GM18951 (cell line): ENCODE results near the gene YTHDF1.

ENCODE experiments used
- POLR2A ChIP-seq: IDR thresholded peaks from 4 replicates; pipeline ENCODE4 v1.6.1; 2011; ENCODE audit warnings: mild to moderate bottlenecking; ENCODE audit not compliant: insufficient read length, insufficient read depth; ENCODE audit errors: extremely low read depth
- in situ Hi-C: fragments of 300-500 bp; cut with MboI; formaldehyde crosslinking; loops from one replicate; pipeline ENCODE4 v1.12.0; 2022; ENCODE audit warnings: low sequenced_read_pairs, mixed read lengths, inconsistent platforms; ENCODE audit not compliant: unreplicated experiment

YTHDF1 gene

DNA sequence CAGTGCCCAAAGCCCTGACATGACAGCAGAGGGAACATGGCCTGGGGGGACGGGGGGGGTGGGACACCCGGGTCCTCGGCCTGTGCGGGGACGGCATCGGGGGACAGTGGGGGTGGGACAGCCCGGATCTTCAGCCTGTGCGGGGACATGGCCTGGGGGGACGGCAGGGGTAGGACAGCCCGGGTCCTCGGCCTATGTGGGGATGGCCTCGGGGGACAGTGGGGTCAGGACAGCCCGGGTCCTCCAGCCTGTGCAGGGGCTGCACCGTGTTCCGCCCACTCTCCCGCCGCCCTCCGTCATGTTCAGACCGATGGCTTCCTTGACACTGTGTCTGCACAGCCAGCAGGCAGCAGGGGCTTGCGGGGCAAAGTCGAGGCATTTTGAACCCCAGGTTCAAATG lies 26.8 kb upstream of the YTHDF1 start:
- TF ChIP-seq POLR2A: no peak
- in situ Hi-C loops: no loop called here

DNA sequence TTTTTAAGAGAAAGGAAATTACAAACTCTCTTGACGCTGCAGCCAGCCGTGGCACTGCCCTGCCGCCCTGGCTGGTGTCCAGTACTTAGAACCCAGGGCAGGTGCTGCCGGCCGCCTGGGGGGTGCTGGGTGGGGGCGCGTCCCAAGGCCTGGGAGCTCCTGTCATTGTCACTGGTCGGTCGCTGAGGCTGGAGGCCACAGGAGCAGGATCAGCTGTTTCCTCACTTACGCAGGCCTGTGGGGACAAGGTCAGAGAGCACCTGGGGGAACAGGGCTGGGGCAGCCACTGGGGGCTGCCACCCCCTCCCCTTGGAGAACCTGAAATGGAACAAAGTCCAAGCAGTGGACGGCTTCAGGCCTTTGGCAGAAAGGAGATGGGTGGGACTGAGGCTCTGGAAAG lies 25.3 kb upstream of the YTHDF1 start:
- in situ Hi-C loops: no loop called here
- TF ChIP-seq POLR2A: no peak

- in situ Hi-C loops: no loop called here
- TF ChIP-seq POLR2A: no peak
Measured at GRCh38 chr20:63240004-63240403, 24.1 kb upstream of the YTHDF1 start.

- in situ Hi-C loops: no loop called here
- no peak for TF ChIP-seq POLR2A
Measured at GRCh38 chr20:63239431-63239830, 23.5 kb upstream of the YTHDF1 start.

DNA sequence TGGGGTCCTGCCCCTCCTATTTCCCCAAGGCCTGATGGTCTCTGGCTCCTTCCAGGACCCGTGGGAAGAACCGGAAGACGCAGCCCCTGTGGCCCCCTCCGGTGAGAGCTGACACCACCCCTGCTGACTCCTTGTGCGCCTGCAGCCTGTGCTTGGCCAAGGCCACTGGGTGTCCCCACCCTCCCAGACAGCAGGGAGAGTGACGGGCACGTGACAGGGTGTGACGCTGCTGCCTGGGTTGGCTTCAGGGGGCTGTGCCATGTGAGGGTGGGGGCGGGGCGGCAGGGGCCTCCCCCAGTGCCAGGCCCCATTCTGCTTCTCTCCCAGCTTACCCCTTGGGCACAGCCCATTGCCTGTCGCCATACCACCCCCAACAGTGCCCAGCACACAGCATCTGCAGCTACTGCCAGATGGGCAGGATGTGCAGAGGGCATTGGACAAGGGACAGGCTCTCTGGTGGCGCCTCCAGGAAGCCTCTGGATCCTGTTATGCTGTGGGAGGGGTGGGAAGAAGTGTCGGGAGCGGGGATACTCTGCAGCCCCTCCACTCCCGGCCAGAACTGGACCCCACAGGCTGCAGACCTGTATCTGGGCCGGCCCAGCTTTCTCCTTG lies 22.7 kb upstream of the YTHDF1 start:
- TF ChIP-seq POLR2A: no peak

GRCh38 chr20:63238031-63238430 lies 22.1 kb upstream of the YTHDF1 start:
- in situ Hi-C loops: no loop called here
- no peak for TF ChIP-seq POLR2A

More for the DNA sequence above, 22.7 kb upstream of the YTHDF1 start:
- in situ Hi-C loops: no loop called here

GRCh38 chr20:63236116-63236837 lies 20.3 kb upstream of the YTHDF1 start:
- in situ Hi-C loops: no loop called here
- TF ChIP-seq POLR2A: no peak

DNA sequence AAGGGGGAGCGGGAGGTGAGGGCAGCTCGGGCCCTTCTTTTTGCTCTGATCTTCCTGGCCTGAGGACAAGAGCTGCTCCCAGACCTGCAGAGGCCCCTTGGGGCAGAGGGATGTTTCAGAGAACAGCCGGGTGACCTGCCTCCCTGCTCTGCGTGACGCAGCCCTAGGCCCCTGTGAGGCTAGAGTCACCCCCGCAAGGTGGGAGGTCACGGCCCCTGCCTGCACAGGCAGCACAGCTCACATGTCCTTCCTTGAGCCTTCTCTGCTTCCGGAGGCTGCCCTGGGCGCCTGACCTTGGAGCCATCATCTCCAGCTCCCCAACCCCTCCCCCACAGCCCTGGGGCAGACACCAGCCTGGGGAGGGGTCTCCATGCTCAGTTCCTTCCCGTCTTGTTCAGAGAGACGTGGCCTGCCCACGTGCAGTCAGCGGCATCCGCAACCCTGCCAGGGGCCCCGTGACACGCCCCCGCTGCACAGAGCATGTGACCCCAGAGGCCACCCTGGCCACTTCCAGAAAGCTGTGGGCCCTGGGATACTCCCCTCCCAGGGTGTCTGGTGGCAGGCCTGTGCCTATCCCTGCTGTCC lies 19.6 kb upstream of the YTHDF1 start, which contains the start of gene BIRC7:
Gene BIRC7, plus strand, starts transcription at position 507 of the 585 bp plus-strand sequence. CDS start 192 bp downstream, outside the sequence.
- in situ Hi-C loops: no loop called here
- no peak for TF ChIP-seq POLR2A

DNA sequence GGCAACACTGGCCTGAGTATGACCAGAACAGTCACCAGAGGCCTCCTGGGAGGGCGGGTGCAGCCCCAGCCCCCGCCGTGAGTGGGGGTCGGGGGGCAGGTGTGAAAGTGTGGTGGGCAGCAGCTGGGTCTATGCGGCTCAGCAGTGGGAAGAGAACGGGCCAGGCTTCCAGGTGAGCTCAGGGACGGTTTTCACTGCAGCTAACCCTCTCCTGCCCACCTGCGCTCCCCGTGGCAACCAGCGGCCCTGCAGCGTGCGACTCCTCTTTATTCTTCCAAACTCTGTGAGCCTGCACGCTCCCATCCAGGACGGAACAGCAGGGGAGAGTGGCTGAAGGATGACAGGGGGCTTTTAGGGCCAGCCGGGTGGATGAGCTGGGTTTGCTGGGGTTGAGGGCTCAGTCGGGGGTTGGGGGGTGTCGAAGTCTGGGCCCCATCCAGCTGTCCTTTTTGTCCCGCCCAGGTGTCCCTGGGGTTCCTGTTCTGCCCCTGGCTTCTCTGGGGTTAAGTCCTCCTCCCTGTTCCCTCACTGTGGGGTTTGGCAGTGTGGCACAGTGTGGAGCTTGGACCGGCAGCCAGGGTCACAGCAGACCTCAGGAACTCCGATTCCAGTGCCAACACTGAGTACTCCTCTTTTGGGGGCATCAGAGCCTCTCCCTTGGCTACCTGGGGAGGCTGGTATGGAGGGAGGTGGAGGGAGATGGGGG lies 18.9 kb upstream of the YTHDF1 start:
- no peak for TF ChIP-seq POLR2A
- in situ Hi-C loops: no loop called here

DNA sequence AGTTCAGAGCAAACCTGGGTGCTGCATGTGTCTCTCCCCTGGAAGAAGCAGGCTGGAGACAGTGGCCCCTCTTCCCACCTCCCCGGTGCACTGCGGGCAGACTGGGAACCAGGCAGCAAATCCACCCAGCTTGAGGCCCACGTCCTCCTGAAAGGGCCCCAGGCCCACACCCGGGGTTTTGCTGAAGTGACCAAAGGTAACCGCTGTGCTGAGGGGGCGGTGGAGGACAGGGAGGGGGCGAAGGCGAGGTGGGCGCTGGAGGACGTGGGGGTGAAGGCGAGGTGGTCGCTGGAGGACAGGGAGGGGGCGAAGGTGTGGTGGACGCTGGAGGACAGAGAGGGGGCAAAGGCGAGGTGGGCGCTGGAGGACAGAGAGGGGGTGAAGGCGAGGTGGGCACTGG lies 18.0 kb upstream of the YTHDF1 start:
- TF ChIP-seq POLR2A: no peak
- in situ Hi-C loops: no loop called here

DNA sequence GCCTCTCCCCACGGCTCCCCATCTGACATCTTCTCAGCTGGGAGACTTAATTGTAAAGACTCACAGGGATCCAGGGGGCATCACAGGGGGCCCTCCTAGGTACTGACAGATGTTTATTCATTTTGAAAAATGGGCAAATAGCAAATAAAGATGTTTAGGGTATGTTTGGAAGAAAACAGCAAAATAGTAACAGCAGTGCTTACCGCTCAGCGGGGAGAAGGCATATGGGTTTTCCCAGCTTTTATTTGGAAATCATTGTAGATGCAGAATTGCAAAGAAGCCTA lies 17.1 kb upstream of the YTHDF1 start:
- in situ Hi-C loops: no loop called here

GRCh38 chr20:63232235-63233060 lies 16.5 kb upstream of the YTHDF1 start:
- no peak for TF ChIP-seq POLR2A
- in situ Hi-C loops: no loop called here

More for the DNA sequence above, 17.1 kb upstream of the YTHDF1 start:
- no peak for TF ChIP-seq POLR2A

DNA sequence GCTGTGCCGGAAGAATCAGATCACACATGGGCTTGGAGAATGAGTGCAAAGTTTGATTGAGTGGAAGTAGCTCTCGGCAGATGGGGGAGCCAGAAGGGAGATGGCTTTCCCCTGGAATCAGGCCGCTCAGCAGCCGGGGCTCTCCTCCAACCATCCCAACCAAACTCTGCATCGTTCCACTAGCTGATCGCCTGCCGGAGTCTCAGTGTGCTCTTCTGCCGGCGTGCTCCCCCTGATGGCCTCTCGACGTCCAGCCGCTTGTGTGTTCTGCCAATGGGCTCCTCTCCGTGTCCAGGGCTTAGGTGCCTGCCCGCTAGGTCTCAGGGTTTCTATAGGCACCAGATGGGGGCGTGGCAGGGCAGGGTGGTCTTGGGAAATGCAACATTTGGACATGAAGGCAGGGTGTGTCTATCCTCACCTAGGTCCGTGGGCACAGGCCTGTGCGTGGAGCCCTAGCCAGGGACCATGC lies 14.9 kb upstream of the YTHDF1 start:
- TF ChIP-seq POLR2A: no peak
- in situ Hi-C loops: no loop called here
